Stimulated activated CD4-positive, alpha-beta T cell treated with anti-CD3 and anti-CD28 coated beads, Interleukin-1b, Interleukin-23, amount 100 ng/mL, for 24 hours (primary cell): ENCODE data around the gene ATP11A.

Experiments
- DNase-seq, 4 experiments: peaks; one replicate each; pipeline ENCODE4 v3.0.0-alpha.2; 2020; ENCODE audit warnings: low read depth in 4 of 4, low spot score in 1 of 4

Gene ATP11A

DNA sequence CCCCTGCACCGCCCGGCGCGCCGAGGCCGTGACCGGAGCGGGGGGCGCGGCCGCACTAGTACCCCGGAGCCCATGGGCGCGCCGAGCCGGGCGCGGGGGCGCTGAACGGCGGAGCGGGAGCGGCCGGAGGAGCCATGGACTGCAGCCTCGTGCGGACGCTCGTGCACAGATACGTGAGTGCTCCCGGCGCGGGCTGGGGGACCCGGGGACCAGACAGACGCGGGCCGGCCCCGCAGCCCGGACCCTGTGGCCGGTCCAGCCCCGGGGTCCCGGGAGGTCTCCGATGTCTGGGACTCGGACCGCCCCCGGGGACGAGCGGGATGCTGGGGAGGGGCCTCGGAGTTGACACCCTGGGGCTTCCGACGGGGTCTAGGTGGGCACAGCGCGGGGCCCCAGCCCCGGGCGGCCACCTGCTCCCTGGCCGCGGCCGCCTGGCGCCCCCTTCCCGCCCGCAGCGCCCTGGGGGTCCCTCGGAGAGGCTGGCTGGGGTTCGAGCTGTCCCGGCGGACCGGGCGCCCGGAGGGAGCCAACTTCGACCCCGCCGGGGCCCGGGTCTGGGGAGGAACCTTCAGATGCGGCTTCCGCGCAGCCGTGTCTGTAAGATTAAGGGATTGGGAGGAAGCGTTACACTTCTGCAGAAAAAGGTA, 568 bp downstream of the ATP11A start:
- DNase-seq = peak in 1 of 4 experiments; percentile 17

DNA sequence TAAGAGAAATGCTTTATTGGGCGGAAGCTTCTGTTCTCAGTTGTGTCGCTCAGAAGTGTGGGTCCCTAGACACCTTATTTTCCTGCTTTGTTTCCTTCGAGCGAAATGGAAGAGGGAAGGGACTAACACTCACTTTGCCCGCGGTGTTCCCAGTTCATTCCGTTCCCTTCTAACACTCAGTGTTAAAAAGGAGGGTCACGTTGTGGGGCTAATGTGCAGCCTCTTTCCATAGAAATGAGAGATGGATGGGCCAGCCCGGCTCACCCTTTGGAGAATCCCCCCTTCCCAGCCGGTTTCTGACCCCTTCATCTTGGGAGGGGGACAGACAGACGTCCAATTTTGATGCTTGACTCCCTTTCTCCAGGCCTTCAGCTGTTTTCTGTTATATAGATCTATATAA, 2.3 kb downstream of the ATP11A start:
- DNase-seq = no peak

DNA sequence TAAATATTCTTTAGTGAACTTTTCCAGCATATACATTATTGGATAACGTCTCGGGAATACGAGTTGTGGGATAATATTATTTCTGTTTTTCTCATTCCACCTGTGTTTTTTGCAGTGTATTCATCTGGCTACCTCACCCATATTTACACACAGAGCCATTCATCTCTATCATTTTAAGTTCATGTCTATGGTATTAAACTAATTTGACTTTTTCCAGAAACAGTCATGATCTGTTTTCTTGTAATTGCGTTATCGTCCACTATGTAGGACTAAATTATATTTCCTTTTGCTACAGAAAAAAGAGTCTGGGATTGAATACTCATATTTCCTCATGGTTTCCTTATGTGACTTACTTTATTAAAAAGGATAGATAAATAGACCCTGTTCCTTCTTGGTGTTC, 2.7 kb downstream of the ATP11A start:
- DNase-seq = no peak

DNA sequence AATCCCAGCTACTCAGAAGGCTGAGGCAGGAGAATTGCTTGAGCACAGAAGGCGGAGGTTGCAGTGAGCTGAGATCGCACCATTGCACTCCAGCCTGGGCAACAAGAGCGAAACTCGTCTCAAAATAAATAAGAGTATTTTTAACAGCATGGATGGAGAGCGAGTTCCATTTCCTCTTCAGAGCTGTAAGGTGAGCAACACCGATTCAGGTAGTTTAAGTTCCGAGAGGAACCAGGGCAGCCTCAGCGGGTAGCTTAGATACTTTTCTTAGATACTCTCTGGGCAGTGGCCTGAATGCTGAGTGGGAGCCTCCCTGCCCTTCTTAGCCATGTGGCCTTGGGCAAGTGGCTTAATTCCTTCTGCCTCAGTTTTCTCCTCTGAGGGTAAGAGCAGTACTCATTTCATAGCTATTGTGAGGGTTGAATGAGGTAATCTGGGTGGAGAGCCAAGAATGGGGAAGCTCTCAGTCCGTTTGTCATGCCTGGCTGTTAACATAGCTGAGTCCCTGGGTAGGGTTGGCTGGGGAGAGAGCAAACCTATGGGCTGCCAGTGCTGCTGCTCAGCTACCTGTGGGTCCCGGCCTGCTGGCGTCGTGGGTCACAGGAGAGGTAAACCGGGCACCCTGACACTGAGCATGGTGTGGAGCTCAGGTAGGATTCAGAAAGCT, 4.1 kb downstream of the ATP11A start:
- no peak for DNase-seq

DNA sequence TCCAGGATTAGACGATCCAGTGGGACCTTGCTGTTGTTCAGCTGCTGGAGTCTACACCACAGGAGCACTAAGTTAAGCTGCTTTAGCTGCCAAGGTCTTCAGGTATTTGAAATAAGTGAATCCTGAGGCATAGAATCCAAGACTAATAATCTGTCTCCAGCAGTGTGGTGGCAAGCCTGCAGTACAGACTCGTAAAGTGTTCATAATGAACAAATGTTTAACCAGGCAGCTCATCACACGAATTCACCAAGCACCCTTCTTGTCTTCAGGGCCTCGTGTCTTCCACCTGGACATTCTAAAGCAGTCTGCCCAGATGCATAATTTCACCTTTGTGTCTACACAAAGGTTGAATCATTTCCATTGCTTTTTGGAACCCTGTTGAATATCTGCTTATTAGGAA, 5.3 kb downstream of the ATP11A start:
- no peak for DNase-seq

DNA sequence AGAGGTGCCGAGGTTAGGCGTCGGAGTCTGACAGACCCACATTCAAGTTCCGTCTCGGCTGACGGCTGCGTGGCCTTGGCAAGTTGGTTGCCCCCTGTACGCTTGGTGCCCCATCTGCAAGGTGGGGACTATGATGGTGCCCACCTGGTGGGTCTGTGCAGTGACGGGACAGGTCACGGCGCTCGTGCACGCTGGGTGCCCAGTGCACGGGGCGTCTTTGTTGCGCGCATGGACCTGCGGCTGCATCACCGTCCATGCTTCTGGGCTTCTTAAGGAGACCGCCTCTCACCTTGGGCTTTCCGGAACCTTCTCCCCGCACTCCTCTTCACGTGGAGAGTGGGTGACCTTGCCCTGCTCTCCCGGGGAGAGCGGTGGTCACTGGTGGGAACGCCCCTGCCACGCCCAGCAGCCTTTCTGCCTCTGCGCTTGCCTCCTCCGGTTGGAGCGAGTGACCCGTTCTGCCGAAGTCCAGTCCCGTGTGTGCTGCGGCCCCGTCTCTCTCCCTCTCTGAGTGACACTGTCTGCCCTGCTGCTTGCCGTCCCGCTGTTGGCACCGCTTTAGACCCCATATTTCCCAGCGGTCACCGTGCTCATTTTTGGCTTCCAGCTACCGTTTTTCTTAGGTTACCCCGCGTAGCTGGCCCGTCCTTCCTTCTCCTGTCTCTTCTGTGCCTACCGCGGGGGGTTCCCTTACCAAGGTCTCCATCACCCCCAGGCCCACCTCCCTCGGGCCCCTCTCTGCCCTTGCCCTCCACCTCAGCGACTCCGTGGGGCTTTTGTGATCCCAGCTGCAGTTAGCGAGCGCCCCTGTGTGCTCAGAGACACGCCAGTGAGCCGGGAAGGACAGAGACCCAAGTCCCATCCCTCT, 6.4 kb downstream of the ATP11A start:
- DNase-seq = no peak

DNA sequence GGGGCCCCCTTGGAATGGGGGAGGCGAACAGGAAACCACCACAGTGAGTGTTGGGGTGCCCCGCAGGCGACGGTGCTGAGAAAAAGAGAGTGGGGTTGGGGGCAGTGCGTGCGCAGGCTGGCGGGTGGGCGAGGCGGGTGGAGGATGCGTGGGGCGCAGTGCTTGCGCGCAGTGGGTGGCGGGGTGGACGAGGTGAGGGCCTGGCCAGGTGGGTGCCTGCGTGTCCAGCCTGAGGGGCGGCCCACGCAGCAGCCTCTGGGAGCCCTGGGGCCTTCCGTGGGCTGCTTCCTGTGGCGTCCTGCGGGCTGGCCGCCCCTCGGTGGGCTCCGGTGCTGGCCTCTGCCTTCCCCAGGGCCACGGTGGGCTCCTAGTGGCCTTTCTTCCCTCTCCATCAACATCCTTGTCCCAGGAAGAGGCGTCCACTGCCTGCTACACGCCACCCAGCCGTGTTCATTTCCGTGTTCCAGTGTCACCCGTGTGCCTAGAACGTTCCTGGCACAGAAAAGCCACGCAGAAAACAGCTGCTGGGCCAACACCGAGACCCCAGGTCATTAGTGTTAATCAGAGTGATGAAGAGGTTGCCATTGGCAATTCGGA, 7.1 kb downstream of the ATP11A start:
- no peak for DNase-seq

DNA sequence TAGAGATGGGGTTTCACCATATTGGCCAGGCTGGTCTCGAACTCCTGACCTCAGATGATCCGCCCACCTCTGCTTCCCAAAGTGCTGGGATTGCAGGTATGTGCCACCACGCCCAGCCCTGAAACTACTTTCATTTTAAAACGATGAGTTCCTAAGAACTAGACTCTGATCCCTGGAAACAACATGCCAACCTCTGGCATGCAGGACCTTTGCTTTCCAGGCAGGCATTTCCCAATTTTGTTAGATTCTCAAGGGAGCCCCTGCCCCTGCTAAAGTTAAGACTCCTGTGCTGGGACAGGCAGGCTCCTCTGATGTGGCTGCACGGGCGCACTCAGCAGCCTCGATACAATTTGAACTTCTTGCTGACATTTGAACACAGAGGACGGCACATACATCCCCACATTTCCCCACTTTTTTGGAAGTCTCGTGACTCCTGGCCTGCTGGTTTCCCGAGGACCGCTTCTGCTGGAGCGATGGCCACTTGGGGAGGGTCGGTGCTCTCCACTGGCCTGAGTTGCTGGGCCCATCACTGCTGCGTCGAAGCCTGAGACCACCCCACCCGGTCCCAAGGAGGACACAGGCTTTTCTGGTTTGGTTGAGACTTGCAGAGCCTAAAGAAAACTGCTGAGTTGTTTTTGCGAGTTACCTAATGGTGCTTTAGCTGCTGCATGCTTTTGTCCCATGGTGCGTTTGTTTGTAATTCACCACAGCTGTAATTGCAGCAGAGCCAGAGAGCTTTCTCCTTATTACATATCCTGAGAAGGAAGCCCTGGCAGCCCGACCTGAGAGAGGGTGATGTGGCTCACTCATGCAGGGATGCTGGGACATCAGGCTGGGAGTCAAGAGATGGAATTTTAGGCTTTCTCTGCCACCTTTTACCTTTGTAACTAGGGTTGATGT, 8.2 kb downstream of the ATP11A start:
- DNase-seq = no peak

DNA sequence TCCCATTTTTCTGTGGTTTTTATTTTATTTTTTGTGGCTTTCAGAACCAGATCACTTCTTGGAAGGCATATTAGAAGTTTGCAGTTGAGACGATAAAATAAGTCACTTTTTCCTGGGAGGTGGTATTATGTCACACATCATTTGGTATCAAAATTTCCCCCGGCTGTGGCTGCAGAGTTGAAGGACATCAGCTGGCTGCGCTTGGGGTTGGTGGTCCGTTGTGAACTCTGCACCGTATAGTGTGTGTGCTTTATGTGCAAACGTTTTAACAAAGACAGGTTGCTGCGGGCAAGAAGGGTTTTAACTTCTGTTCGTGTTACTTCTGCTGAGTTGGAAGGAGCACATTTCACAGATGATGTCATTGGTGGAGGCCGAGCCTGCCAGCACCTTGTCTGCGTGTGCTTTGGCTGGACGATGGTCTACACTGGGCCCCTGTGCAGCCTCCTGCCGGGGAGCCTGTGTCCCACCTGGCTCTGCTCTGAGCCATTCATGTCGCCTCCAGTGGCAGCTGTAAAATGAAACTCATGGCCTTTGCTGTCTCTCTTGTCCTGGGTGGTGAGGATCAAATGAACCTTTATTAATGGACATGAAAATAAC, 9.6 kb downstream of the ATP11A start:
- DNase-seq = no peak

DNA sequence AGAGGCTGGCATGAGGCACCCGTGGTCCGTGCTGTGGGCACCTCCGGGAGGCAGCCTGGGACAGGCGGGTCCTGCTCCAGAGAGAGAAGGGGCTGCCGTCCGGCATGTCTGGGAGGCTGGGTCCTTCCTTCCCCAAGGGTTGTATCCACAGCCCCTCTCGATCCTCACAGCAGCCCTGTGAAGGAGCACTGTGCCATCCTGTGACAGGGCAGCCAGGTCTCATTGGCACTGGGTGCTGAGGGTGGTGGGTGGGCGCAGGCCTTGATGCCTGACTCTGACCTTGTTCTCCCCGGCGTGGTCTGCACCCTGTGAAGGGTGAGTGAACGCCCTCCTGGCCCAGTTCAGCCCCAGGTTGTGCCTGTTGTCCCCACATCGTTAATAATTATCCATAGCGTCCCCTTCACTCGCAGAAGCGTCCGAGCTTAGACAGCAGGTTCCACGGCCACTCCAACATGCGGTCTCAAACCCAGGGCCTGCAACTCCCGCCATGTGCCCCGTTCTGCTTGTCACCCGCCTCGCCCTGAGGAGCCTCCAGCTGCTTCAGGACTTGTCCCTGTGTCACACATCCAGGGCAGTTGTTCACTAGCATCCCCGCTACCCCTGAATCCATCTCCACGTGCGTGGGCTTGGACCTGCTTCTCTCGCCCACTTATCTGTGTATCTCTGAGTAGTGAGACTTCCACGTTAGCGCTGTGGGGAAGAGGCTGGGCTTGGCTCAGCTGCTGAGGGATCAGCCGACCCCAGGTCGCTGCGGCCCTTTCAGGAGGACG, 10.6 kb downstream of the ATP11A start:
- no peak for DNase-seq

DNA sequence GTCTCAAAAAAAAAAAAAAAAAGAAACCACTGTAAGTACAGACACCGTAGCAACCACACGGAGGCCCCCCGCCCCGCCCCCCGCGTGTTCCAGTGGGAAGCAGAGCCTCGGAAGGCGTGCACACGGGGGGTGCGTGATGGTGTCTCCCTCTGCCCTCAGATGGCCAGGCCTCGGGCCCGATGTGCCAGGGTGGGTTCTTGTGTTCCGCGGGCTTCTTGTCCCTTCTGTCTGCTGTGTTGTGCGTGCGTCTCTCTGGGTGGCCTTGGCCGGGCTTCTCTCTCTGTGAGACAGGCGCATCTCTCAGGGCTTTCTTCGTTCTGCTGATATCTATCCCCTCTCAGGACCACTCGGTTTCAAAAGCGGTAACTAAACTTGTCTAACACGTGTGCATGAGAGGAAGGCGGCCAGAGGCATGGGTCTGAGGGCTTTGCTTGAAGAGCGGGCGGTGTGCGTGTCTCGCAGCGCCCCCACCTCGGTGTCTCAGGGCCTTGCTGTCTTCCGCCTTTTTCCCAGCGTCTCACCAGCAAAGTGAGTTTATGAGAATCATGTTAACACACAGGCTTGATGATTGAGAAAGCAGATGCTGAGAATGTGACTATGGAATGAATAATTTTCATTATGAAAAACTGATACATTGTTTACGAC, 12.6 kb downstream of the ATP11A start:
- DNase-seq = no peak

DNA sequence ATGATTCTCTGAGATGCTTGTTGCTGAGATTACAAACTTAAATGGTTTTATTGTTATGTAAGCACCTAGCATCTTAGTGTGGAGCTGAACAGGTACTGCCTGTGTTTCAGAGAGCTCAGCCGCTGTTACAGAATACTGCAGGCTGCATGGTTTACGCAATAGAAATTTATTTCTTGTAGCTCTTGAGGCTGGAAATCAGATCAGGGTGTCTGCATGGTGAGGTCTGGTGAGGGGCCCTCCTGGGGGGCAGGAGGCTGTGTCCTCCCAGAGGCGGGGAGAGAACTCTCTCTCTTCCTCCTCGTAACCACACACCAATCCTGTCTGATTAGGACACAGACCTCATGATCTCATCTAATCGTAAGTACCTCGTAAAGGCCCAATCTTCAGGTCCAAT, 13.1 kb downstream of the ATP11A start:
- no peak for DNase-seq

DNA sequence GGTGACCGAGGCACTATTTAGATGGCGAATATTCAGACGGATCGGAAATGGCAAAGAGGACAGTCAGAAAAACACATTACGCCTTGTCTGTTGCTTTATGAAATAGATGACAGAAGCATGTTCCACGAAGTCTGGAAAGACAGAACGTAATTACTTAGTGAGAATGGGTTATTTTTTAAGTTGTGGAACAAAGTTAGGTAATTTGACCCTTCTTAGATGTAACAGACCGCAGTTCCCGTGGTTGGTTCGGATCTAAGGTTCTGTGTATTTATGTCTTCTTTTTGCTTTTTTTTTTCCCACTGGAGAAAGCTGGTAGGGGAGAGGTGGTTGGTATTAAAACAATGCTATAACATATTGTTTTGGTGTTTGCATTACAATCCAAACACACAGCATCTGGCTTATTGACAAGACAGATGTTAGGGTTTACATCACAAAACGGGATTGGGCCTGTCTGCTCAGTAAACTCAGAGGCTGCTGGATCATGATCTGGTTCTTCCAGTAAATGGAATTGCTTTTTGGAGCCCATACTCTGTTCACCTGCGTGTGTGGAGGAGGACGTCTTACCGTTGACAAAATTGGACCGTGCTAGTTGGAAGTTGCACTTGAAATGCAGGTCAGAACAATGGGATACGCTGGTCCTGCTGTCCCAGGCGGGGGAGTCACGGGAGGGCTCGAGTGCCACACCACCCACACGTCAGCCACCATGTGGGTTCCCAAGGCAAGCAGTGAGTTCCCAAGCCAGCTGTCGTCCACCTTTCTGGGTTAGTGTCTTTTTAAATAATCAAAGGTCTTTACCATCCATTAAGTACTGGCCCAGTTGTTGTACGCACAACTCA, 13.8 kb downstream of the ATP11A start:
- DNase-seq = no peak

DNA sequence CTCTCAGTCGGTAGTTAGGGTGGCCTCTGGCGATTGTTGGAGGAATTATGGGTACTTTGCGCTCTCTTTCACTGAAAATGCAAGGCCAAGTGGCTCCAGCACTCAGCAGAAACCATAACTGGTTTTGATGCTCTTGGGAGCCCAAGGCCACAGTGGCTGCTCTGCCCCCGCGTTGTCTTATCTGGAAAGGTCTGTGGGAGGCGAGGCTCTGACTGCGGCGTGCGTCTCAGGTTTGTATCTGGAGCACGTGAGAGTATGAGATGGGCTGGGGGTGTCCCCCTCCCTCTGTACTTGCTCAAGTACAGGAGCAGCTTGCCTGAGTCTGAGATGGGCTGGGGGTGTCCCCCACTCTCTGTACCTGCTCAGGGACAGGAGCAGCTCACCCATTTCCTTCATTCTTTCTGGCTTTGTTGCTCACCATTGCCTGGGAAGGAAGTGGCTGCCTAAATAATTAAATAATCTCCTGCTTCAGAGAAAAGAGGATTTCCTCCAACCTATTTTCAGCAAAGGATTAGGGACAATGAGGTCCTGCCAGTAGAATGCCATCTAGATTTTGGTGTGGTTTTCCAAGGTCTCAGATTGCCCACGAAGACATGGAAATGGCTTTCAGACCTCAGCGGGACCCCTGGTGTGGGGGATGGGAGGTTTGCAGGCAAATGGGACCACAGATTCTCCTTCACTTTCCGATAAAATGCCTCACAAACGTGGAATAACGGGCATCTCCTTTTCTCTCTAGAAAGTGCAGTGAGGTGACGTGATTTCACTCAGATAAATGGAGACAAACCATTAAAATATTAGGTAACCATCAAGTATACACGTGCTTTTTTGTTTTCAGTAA, 14.7 kb downstream of the ATP11A start:
- no peak for DNase-seq

DNA sequence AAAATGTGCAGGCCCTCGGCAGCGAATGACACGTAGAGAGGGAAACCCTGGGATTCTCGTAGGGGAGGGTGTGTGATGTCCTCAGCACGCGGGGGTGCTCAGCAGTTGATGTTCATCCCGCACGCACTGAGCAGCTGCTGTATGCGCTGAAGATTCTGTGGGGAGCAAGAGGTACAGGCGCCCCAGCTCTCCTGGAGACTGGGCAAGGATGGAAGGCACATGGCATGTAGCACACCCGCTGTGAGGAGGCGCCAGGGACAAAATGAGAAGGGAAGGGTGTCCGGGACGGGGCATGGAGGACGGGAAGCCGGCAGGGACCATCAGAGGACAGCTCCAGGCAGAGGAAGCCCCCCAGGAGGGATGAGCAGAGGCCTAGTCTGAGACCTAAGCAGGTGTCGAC, 15.4 kb downstream of the ATP11A start:
- no peak for DNase-seq

DNA sequence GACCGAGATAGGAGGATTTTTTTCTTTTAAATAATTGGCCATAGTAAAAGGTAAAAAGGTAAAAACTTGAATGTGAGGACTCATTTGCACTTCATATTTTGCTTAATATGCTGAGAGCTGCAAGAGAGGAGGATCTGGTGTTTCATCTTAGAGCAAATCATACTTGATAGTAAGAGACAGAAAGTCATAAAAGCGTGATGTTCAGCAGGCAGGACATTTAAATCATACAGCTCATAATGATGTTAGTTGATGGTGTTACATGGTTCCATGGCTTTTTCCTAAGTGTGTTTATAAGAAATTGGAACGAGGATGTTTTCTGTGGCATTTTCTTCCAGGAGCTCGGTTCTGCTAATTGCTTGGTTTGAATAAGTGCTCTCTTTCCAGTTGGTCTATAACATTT, 16.3 kb downstream of the ATP11A start:
- DNase-seq = no peak

DNA sequence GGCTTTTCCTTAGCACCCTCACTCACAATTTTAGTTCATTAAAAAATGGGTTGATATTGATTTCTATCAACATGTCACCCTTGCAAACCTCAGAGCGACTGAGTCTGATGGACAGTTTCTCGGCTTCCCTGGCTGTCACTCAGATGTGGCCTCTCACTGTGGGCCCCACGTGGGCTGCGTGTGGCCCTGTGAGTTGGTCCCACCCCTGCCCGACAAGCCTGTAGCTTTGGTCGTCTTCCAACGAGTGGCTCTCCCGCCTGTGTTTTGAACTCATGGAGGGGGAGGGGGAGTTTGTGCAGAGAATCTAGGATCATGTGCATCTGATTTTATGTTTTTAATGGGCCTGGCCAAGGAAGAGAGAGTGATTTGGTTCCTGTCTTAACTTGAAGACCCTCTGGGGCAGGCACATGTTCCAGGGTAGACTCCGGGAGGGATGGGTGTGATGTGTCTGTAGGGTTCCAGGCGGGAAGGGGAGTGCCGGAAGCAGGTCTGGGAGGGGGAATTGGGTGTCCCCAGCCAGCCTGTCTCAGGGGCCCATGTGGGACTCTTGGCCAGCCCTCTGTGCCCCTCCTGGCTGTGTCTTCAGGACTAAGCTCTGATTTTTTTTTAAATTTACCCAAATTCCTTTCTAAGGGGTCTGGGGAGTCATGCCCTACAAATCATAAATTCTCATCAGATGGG, 18.9 kb downstream of the ATP11A start:
- DNase-seq = no peak
